Gastroesophageal sphincter (tissue), 4 donors: ENCODE results near the gene CHGA. TPM values are rescaled to one million over a fixed set of nuclear protein-coding genes. Genes with fewer than 3 reads are reported as not detected.
A peak's percentile ranks its signal among the peaks of the same experiment; 100 is the strongest.

Experiments
- ATAC-seq: fragments of 150-250 bp; one replicate; pipeline ENCODE4 v1.9.1; 2016; ENCODE audit warnings: mild to moderate bottlenecking, moderate library complexity
- H3K27ac ChIP-seq, 4 donors: fragments of 200-600 bp; sonication (generic) in 3 of 4; 1 replicate in 3 of 4; 2 replicates in 1 of 4; pipeline ENCODE4 v1.5.1; 2016 to 2019
- H3K27me3 ChIP-seq: fragments of 200-600 bp; sonication (generic); one replicate; pipeline ENCODE4 v1.5.1; 2019
- H3K36me3 ChIP-seq, 2 donors: fragments of 200-600 bp; sonication (generic); one replicate each; pipeline ENCODE4 v1.5.1; 2019; ENCODE audit warnings: control low read depth in 1 of 2
- H3K4me1 ChIP-seq, 3 donors: fragments of 200-600 bp; sonication (generic); 1 replicate in 2 of 3; 2 replicates in 1 of 3; pipeline ENCODE4 v1.5.1; 2016 to 2019; ENCODE audit warnings: control low read depth in 2 of 3
- H3K4me3 ChIP-seq, 2 donors: fragments of 200-600 bp; sonication (generic); one replicate each; pipeline ENCODE4 v1.5.1; 2019; ENCODE audit warnings: mild to moderate bottlenecking in 1 of 2, moderate library complexity in 1 of 2
- H3K9me3 ChIP-seq, 3 donors: fragments of 200-600 bp; sonication (generic); one replicate each; pipeline ENCODE4 v1.5.1; 2017 to 2019; ENCODE audit warnings: control low read depth in 2 of 3
- EP300 ChIP-seq: sonication (generic); formaldehyde crosslinking; IDR thresholded peaks from one replicate; pipeline ENCODE4 v1.6.1; 2017; ENCODE audit warnings: antibody characterized with exemption, mild to moderate bottlenecking
- POLR2A ChIP-seq, 2 donors: fragments of 450-650 bp; IDR thresholded peaks; one replicate each; pipeline ENCODE4 v1.6.1; 2017; ENCODE audit warnings: antibody characterized with exemption in 2 of 2, mild to moderate bottlenecking in 2 of 2, moderate library complexity in 1 of 2
- POLR2AphosphoS5 ChIP-seq: sonication (generic); formaldehyde crosslinking; IDR thresholded peaks from one replicate; pipeline ENCODE4 v1.6.1; 2017; ENCODE audit warnings: antibody characterized with exemption
- WGBS, 2 donors: methylation state at CpG; one replicate each; pipeline ENCODE4 v1.1.5; 2018; ENCODE audit warnings: low coverage in 1 of 2; 5-methylcytosine and 5-hydroxymethylcytosine counted together
- total RNA-seq, 4 donors: library from RNA; depleted of rRNA; stranded (reverse); fragments of >200 nt; gene quantifications; one replicate each; pipeline ENCODE4 v1.1.0, GENCODE V29; 2016
- TF ChIP-seq, protein P1 (sequence below), 4 experiments: fragments of 200-600 bp in 2 of 4; fragments of 450-650 bp in 2 of 4; sonication (generic) in 1 of 4; IDR thresholded peaks; one replicate each; pipeline ENCODE4 v1.5.1; 2017 to 2019; ENCODE audit warnings: antibody characterized with exemption in 4 of 4, mild to moderate bottlenecking in 2 of 4, moderate library complexity in 2 of 4

CHGA gene
- total RNA-seq, 4 donors from 2014 or later = 1.8 TPM; not detected in 1

DNA sequence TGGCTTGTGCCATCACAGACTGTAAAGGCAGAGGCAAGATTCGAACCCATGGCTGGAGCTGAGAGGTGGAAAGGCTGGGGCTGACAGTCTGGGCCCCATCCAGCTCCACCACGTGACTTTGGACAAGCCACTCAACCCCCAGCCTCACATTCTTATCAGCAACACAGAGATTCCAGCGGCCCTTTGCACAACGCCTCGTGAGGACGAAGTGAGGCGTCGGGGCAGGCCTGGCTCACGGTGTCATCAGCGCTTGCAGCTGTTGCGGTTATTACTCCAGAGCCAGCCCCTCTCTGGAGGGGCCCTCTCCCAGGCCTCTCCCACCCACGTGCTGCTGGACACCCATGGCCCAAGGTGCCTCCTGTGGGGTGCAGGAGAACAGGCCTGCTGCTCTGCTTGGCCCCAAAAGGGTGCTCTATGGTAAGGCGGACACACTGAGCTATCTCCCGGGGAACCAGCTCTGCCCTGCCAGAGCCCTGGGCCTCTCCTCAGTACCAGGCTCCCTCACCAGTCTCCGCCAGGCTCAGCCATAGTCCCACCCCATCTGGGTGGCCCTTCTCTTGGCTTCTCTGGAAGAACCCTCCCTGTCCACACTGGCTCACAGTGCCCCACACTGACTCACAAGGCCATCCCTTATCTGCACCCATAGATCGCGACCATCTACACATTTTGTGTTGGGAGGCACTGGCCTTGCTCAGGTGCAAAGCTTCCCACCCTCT is 21.1 kb downstream of the CHGA start:
- 73 to 91% methylated on average over 2 to 5 of the region's 17 CpGs for WGBS, 2 donors

DNA sequence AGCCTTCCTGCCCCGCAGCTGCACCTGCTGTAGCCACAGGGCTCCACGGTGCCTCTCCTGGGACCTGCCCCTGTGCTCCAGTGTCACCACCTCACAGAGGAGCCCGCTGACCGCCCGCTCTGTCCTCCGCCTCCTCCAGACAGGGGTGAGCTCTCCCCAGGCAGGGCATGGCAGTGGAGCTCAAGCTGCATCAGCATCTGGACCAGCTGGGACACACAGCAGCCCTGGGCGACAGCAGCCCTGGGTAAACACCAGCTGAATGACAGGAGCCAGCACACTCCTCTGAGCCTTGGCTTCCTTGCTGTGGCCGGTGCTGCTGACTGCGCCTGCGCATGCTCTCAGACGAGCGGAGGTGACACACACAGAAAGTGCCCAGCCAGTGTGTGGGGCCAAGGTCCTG is 22.0 kb downstream of the CHGA start:
- Histone ChIP-seq H3K36me3 (peaks cover 0 to 100% of the 10 kb centered on the region in 2 donors), H3K27me3 (no peaks in the 10 kb centered on the region), H3K9me3 (no peaks in the 10 kb centered on the region), H3K4me3 (no peak overlapping the region), H3K27ac (no peak overlapping the region), H3K4me1 (peaks cover 0 to 23% (median under 1%) of the 10 kb centered on the region in 3 donors)
- ATAC-seq = no peak
- TF ChIP-seq, protein P1, sequence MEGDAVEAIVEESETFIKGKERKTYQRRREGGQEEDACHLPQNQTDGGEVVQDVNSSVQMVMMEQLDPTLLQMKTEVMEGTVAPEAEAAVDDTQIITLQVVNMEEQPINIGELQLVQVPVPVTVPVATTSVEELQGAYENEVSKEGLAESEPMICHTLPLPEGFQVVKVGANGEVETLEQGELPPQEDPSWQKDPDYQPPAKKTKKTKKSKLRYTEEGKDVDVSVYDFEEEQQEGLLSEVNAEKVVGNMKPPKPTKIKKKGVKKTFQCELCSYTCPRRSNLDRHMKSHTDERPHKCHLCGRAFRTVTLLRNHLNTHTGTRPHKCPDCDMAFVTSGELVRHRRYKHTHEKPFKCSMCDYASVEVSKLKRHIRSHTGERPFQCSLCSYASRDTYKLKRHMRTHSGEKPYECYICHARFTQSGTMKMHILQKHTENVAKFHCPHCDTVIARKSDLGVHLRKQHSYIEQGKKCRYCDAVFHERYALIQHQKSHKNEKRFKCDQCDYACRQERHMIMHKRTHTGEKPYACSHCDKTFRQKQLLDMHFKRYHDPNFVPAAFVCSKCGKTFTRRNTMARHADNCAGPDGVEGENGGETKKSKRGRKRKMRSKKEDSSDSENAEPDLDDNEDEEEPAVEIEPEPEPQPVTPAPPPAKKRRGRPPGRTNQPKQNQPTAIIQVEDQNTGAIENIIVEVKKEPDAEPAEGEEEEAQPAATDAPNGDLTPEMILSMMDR (IDR thresholded peaks at IDR 0.05) = no peak
- TF ChIP-seq POLR2A (IDR thresholded peaks at IDR 0.05) (no peak), POLR2AphosphoS5 (no peak), EP300 (no peak)
- WGBS, 2 donors = 86% methylated on average over 4 of the region's 12 CpGs; no CpG with 5 or more reads in 1 of the 2 donors

More for the DNA sequence above, 21.1 kb downstream of the CHGA start:
- Histone ChIP-seq H3K27ac (no peak overlapping the region), H3K4me3 (no peak overlapping the region), H3K4me1 (peaks cover 0 to 18% (median 0%) of the 10 kb centered on the region in 3 donors), H3K36me3 (peaks cover 0 to 99% of the 10 kb centered on the region in 2 donors), H3K27me3 (no peaks in the 10 kb centered on the region), H3K9me3 (no peaks in the 10 kb centered on the region)
- TF ChIP-seq EP300 = no peak
- no peak for TF ChIP-seq POLR2AphosphoS5
- TF ChIP-seq, protein P1 (IDR thresholded peaks at IDR 0.05) = no peak
- no peak for TF ChIP-seq POLR2A (IDR thresholded peaks at IDR 0.05)
- ATAC-seq = no peak

DNA sequence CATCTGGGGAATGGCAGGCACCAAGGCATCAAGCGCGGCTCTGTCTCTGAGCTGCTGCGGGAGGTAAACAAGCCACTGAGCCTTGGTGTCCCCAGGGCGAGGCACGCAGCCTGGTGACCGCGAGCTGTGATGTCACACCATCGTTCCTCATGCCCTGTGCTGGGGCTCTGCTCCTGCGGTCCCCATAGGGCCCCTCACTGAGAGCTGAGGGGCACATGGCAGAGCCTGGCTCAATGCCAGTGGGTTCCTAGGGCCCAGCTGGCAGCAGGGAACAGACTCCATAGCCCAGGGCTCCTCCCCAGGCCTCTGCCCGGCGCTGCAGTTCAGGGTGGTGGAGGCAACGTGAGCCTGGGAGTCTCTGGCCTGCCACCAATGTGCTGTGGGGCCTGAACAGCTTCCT is 22.6 kb downstream of the CHGA start:
- no CpG with 5 or more reads among the region's 12 CpGs for WGBS, 2 donors
- H3K27ac ChIP-seq = peak overlapping the region in 1 of 4 donors; percentile 23
- ATAC-seq = no peak

DNA sequence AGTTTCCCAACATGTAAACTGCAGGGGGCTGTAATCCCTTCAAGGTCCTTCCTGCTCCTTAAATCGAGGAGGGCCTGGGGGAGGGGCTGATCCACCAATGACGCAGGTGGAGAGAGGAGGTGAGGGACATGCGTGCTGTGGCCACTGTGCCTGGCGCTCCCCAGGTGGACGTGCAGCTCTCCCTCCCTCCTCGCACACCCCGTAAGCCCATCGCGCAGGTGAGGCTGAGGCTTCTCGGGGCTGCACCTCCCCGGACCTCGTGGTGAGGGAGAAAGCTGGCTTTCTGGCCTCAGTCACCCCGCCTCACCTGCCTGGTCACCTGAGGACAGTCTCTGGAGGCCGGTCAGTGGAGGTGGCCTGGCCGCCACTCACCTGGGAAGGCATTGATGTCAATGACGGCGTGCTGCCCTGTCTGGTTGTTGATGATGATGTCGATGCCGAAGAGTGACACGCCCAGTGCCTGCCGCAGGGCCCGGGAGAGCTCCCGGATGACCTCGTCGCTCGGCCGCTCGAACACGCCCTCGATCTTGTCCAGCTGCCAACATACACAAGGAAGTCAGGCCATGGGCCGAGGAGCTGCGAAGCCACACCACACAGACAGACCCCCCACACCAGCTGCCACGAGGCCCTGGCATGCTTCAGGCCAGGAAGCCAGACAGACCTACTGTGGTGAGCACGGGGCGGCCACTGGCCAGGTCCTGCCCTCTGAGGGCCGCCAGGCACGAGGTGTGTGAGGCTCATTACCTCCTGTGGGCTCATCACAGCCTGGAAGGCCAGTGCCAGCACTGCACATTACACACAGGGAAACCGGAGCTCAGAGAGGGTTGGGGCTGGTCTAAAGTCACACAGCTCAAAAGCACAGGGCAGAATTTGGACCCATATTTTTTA is 23.3 kb downstream of the CHGA start:
- H3K27me3 ChIP-seq = no peaks in the 10 kb centered on the region
- no peaks in the 10 kb centered on the region for H3K9me3 ChIP-seq
- no peak overlapping the region for H3K4me3 ChIP-seq
- peak; percentile 56 for ATAC-seq
- no peak for TF ChIP-seq POLR2A (IDR thresholded peaks at IDR 0.05)
- TF ChIP-seq, protein P1 (IDR thresholded peaks at IDR 0.05) = no peak
- TF ChIP-seq EP300 = no peak
- no peak for TF ChIP-seq POLR2AphosphoS5
- 90 to 100% methylated on average over 2 to 6 of the region's 38 CpGs for WGBS, 2 donors
- peak overlapping the region in 1 of 4 donors; percentile 23 for H3K27ac ChIP-seq
- H3K36me3 ChIP-seq = peaks cover 0 to 100% of the 10 kb centered on the region in 2 donors
- peaks cover 0 to 35% (median 4%) of the 10 kb centered on the region in 3 donors for H3K4me1 ChIP-seq

More for the DNA sequence above, 22.6 kb downstream of the CHGA start:
- no peaks in the 10 kb centered on the region for H3K27me3 ChIP-seq
- peaks cover 0 to 28% (median 4%) of the 10 kb centered on the region in 3 donors for H3K4me1 ChIP-seq
- no peaks in the 10 kb centered on the region for H3K9me3 ChIP-seq
- H3K36me3 ChIP-seq = peaks cover 0 to 100% of the 10 kb centered on the region in 2 donors
- H3K4me3 ChIP-seq = no peak overlapping the region
- TF ChIP-seq, protein P1 (IDR thresholded peaks at IDR 0.05) = no peak
- TF ChIP-seq POLR2A (IDR thresholded peaks at IDR 0.05) (no peak), EP300 (no peak), POLR2AphosphoS5 (no peak)
